Measurements from ENCODE around the gene MACROD2.

DNA sequence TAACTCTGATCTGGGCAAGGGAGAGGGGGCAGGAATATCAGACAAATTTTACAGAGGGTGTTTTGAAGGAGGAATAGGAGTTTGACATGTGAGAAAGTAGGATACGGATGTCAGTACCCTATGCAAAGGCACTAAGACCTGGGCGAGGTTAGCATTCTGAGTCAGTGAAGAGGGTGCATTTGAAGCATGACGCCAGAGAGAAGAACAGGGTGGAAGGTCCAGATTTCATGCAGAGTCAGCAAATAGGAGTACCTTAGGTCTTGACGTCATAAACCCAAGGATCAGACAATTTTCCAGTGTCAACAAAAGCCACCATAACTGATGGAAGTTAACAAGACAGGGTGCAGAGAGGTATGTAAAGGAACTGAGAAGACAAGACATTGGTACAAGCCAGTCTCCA lies 1738.7 kb downstream of the MACROD2 start:
- TF ChIP-seq, protein P1, sequence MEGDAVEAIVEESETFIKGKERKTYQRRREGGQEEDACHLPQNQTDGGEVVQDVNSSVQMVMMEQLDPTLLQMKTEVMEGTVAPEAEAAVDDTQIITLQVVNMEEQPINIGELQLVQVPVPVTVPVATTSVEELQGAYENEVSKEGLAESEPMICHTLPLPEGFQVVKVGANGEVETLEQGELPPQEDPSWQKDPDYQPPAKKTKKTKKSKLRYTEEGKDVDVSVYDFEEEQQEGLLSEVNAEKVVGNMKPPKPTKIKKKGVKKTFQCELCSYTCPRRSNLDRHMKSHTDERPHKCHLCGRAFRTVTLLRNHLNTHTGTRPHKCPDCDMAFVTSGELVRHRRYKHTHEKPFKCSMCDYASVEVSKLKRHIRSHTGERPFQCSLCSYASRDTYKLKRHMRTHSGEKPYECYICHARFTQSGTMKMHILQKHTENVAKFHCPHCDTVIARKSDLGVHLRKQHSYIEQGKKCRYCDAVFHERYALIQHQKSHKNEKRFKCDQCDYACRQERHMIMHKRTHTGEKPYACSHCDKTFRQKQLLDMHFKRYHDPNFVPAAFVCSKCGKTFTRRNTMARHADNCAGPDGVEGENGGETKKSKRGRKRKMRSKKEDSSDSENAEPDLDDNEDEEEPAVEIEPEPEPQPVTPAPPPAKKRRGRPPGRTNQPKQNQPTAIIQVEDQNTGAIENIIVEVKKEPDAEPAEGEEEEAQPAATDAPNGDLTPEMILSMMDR (IDR thresholded peaks at IDR 0.05; ENCODE audit: insufficient read depth, low read depth, low read length), result no peak
- TF ChIP-seq EZH2 (IDR thresholded peaks at IDR 0.05; ENCODE audit: insufficient read depth, low read length), result no peak
